GM12874 (cell line): ENCODE data around the gene EDC3.

Experiments used
- CTCF ChIP-seq: IDR thresholded peaks from 2 replicates; pipeline ENCODE4 v1.5.1; 2011; ENCODE audit warnings: low read depth, mild to moderate bottlenecking, control low read depth, low read length, moderate library complexity; ENCODE audit not compliant: insufficient read depth

Gene EDC3

GRCh38 chr15:74695597-74696397 lies at the start of gene EDC3:
Gene EDC3 (minus strand): TSS chr15:74696024. CDS start chr15:74675124, 20,900 bp downstream.
- no peak for TF ChIP-seq CTCF

GRCh38 chr15:74742422-74742821 lies 46.6 kb upstream of the EDC3 start:
- no peak for TF ChIP-seq CTCF

GRCh38 chr15:74735305-74735704 lies 39.5 kb upstream of the EDC3 start:
- TF ChIP-seq CTCF: no peak

- TF ChIP-seq CTCF: no peak
Observed at GRCh38 chr15:74733269-74733668, 37.4 kb upstream of the EDC3 start.

GRCh38 chr15:74732846-74733245 lies 37.0 kb upstream of the EDC3 start:
- no peak for TF ChIP-seq CTCF

- no peak for TF ChIP-seq CTCF
Observed at GRCh38 chr15:74730619-74731316, 34.9 kb upstream of the EDC3 start.

- no peak for TF ChIP-seq CTCF
Observed at GRCh38 chr15:74727727-74728126, 31.9 kb upstream of the EDC3 start.
